Stimulated activated naive B cell treated with anti-CD40 and anti-IgM and Interleukin-4, amounts not matched to agents 10 μg/mL and 1 μg/mL and 100 μg/mL, for 72 hours (primary cell): ENCODE results near the gene BARX1.
A peak's percentile ranks its signal among the peaks of the same experiment; 100 is the strongest.

Experiments
- ATAC-seq, 2 donors: fragments of 150-1000 bp; cut with Tn5 transposase; replicated peaks; 2 replicates each; pipeline ENCODE4 v1.10.0; 2021; ENCODE audit warnings: moderate library complexity in 1 of 2
- DNase-seq: peaks from one replicate; pipeline ENCODE4 v3.0.0; 2021
- H3K27ac Mint-ChIP-seq: one replicate; pipeline ENCODE4 v1.8.0; 2022; ENCODE audit warnings: mild to moderate bottlenecking, mixed read lengths
- H3K27me3 Mint-ChIP-seq, 2 donors: one replicate each; pipeline ENCODE4 v1.8.0; 2022; ENCODE audit warnings: mixed read lengths in 2 of 2
- H3K36me3 Mint-ChIP-seq, 2 donors: one replicate each; pipeline ENCODE4 v1.8.0; 2022; ENCODE audit warnings: mixed read lengths in 2 of 2, mild to moderate bottlenecking in 1 of 2
- H3K4me1 Mint-ChIP-seq, 2 donors: one replicate each; pipeline ENCODE4 v1.8.0; 2022; ENCODE audit warnings: mixed read lengths in 2 of 2, mild to moderate bottlenecking in 1 of 2
- H3K4me3 Mint-ChIP-seq, 2 donors: one replicate each; pipeline ENCODE4 v1.8.0; 2022; ENCODE audit warnings: mild to moderate bottlenecking in 2 of 2, mixed read lengths in 2 of 2, moderate library complexity in 1 of 2
- H3K9me3 Mint-ChIP-seq, 2 donors: one replicate each; pipeline ENCODE4 v1.8.0; 2022; ENCODE audit warnings: mixed read lengths in 2 of 2, mild to moderate bottlenecking in 1 of 2

Gene BARX1

DNA sequence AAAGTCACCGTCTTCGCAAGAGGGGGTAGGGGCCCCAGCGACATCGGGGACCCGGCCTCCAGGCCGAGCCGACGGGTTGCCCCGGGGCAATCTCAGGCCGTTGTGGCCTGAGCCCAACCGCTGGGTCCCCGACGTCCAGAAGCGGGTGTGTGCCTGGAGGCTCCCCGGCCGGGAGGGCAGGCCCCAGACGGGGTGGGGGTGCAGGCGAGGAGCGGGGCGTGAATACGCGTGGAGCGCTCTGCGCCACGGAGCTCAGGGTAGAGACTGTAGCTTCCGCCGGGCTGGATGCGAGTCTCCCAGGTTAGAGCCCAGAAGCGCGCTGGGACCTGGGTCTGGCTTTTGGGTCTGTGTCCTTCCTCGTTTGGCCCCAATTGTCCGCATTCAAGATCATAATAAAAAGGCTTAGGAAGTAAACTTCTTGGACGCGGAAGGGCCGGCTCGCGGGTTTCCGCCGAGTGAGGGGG, 3.5 kb downstream of the BARX1 start:
- ATAC-seq (no peak), DNase-seq (no peak)

DNA sequence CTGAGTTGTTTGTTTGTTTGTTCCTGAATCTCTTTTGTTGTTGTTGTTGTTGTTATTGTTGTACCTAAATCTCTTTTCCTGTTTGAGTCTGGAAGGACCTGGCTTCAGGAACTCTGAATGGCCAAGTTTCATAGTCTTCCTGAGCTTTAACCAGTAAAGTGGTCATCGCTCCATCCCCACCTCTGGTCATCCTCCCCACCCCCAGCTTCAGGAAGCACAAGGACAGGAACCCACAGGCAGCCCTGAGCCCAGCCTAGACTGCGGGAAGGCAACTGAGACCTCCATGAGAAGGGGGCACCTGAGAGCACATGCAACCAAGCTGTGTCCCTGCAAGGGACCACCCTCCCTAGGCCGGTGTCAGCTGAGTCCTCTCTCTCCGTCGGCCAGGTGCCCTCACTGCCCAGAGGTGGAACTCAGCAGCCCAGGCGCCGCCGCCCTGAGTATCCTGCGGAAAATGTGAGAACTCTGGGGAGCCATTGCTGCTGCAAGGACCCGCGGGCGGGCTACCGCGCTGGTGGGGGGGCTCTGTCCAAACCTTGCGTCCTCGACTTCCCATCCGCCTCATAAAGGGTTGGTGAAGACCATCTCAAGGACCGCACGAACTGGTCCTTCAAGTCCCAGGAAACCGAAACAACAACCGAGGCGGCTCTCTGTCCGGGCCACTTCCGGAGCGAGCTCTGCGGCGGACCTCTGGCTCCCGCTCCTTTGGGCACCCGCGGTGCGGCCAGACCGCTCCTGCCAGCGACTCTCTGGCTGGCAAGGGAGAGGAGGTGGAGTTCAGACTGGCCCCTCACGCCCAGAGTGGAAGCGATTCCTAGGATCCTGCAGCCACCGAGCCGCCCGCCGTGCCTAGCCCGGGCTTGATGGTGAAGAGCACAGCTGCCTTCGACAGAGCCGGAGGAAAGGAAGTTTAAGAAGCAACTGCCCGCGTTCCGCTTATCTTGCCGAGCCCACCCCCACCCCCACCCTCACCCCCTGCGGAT, 4.2 kb downstream of the BARX1 start:
- peak overlapping the region; percentile 72 to 81 for H3K4me3 Mint-ChIP-seq
- H3K36me3 Mint-ChIP-seq, result peaks cover 9 to 10% of the 10 kb centered on the region in 2 donors
- no peak for DNase-seq
- peak in 1 of 2 donors; percentile 18 for ATAC-seq
- H3K9me3 Mint-ChIP-seq, result peaks cover 0 to 3% of the 10 kb centered on the region in 2 donors
- peaks cover 79 to 93% of the 10 kb centered on the region in 2 donors for H3K27me3 Mint-ChIP-seq
- peaks cover 46 to 71% of the 10 kb centered on the region in 2 donors for H3K4me1 Mint-ChIP-seq
- peak overlapping the region; percentile 77 for H3K27ac Mint-ChIP-seq

More for the DNA sequence above, 3.5 kb downstream of the BARX1 start:
- Mint-ChIP-seq H3K4me3 (peak overlapping the region; percentile 46 to 81), H3K36me3 (peaks cover 7 to 9% of the 10 kb centered on the region in 2 donors), H3K27me3 (peaks cover 77 to 92% of the 10 kb centered on the region in 2 donors), H3K4me1 (peaks cover 45 to 69% of the 10 kb centered on the region in 2 donors), H3K27ac (no peak overlapping the region), H3K9me3 (peaks cover 0 to 3% of the 10 kb centered on the region in 2 donors)

DNA sequence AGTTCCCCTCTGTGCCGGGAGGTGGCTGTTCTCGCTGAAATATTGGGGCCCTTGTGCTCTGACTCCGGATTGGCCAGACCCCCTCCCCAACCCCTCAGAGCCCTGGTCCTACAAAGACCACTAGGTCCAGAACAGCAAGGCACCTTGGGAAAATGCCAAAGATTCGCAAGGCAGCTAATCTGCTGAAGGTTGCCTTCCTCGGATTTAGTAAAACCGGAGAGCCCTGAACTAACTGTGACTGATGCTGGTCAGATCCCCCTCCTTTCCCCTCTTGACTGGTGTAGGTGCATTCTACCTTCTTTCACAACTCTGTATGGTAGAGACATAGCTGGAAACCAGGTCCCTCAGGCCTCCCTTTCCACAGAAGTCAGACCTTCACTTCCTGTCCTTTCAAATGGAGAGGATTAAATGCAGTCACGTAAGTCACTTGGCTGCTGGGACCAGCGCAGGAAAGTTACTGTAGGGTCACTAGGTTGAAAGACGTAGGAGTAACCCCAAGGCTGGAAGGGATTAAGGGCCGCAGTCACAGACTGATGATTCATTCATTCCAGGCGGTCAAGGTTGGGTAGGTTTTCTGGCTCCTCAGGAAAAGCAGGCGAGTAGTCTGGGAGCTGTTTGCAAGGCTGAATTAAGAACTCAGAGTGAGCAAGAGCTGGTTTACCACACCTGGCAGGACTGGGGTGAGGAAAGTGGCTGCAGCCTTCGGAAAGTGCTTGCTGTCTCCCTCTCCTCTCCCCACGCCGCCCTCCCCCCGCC, 5.3 kb downstream of the BARX1 start:
- H3K4me3 Mint-ChIP-seq, result no peak overlapping the region
- peaks cover 82 to 95% of the 10 kb centered on the region in 2 donors for H3K27me3 Mint-ChIP-seq
- H3K36me3 Mint-ChIP-seq, result peaks cover 9 to 10% of the 10 kb centered on the region in 2 donors
- peaks cover 50 to 74% of the 10 kb centered on the region in 2 donors for H3K4me1 Mint-ChIP-seq
- DNase-seq (no peak), ATAC-seq (no peak)
- no peak overlapping the region for H3K27ac Mint-ChIP-seq
- peaks cover 0 to 3% of the 10 kb centered on the region in 2 donors for H3K9me3 Mint-ChIP-seq

GRCh38 chr9:93949073-93949693, 6.0 kb downstream of the BARX1 start:
- DNase-seq (no peak), ATAC-seq (no peak)
- peaks cover 9 to 10% of the 10 kb centered on the region in 2 donors for H3K36me3 Mint-ChIP-seq
- H3K27ac Mint-ChIP-seq, result peak overlapping the region; percentile 42
- H3K9me3 Mint-ChIP-seq, result peaks cover 0 to 3% of the 10 kb centered on the region in 2 donors
- H3K27me3 Mint-ChIP-seq, result peaks cover 86 to 96% of the 10 kb centered on the region in 2 donors
- H3K4me3 Mint-ChIP-seq, result no peak overlapping the region
- H3K4me1 Mint-ChIP-seq, result peaks cover 48 to 75% of the 10 kb centered on the region in 2 donors

GRCh38 chr9:93948441-93949072, 6.6 kb downstream of the BARX1 start:
- Mint-ChIP-seq H3K27ac (peak overlapping the region; percentile 42), H3K4me1 (peaks cover 44 to 68% of the 10 kb centered on the region in 2 donors), H3K36me3 (peaks cover 4 to 6% of the 10 kb centered on the region in 2 donors), H3K4me3 (no peak overlapping the region), H3K27me3 (peaks cover 86 to 96% of the 10 kb centered on the region in 2 donors), H3K9me3 (peaks cover 0 to 3% of the 10 kb centered on the region in 2 donors)
- no peak for ATAC-seq
- DNase-seq, result no peak

DNA sequence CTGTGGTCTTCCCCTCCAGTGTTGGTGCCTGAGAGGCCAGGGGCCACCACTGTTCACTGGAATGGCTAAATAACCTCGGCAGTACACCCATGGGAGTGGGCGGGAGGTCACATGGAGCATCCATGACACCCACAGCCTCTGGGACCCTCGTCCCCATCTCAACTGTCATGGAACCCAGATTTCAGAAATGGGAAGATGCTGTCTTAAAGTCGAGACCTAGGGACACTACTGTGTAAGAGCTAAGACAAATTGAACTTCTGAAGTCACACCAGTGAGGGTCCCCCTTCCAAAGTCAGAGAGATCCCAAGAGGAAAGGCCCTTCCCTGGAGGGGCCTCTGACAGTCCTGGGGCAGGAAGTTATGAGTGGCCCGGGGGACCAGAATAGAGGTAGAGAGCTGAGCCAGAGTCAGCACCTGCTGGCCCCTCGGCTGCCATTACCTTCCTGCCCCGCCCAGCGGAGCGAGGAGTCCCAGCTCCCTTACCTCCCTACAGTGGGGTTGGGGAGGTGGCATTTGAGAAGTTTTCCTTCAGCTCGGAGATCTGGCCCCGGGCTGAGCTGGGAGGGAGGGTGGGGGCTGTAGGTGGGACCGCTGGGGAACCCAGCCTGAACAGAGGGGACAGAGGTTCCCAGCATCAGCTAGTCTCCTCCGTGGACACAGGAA, 7.6 kb downstream of the BARX1 start:
- ATAC-seq, result no peak
- Mint-ChIP-seq H3K9me3 (peaks cover 0 to 3% of the 10 kb centered on the region in 2 donors), H3K4me3 (no peak overlapping the region), H3K27me3 (peaks cover 88 to 96% of the 10 kb centered on the region in 2 donors), H3K36me3 (peaks cover 3 to 6% of the 10 kb centered on the region in 2 donors), H3K27ac (peak overlapping the region; percentile 3), H3K4me1 (peaks cover 34 to 58% of the 10 kb centered on the region in 2 donors)
- no peak for DNase-seq

DNA sequence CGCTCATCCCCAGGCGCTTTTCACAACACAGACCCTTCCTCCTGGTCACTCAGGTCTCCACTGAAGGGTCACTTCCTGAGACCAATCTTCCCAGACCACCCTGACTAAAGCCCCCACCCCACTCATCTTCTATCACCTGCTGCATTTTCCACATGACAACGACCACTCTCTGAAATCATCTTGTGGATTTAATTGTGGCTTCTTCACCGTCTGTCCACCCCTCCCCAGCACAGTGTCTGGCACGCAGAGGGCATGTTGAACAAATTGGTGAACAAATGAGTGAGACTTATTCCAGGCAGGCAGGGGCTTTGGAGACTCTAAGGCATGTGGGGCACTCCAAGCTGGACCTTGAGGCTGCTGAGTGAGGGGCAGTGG, 8.8 kb downstream of the BARX1 start:
- DNase-seq (no peak), ATAC-seq (no peak)
- Mint-ChIP-seq H3K36me3 (peaks cover 3 to 6% of the 10 kb centered on the region in 2 donors), H3K9me3 (peaks cover 0 to 3% of the 10 kb centered on the region in 2 donors), H3K27me3 (peaks cover 89 to 96% of the 10 kb centered on the region in 2 donors), H3K4me1 (peaks cover 30 to 46% of the 10 kb centered on the region in 2 donors), H3K4me3 (peak overlapping the region; percentile 64 to 72), H3K27ac (peak overlapping the region; percentile 16)

DNA sequence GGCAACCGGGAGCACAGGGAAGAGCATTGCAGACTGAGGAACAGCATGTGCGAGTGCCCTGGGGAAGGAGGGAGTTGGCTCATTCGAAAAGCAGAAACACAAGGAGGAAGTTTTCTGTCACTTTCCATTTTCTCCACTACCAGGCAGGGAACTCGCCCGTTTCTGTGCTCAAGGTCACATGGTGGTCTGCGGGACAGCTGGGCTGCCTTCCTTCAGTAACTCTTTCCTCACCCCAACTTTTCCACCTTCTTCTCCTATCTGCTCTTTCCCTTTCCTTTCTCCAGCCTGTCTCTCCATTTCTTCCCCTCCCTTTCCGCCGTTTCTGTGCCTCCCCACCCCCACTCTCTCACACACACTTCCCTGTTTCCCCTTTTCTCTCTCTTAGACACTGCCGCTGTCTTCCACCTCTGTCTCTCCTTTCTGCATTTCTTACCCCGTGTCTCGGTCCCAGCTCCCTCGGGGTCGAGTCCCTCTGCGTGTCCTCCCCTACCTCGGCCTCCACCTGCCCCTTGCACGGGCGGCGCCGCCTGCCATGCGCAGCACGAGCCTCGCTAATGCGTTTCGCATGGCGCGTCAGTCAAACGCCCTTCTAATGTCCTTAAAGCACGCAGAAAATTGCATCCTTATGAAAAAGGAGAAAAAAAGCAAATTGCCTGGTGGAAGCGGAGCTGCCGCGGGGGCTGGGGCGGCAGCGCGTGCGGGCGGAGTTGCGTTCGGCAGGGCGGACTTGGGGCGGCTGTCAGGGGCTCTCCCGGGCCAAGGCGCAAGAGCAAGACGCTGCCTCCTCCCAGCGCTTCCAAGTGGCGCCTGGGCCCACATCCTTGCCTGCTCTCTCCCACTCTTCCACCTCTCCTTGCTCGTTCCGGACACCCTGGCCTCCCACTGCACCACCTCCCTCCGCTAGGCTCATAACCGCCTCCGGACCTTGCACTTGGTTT, 9.5 kb downstream of the BARX1 start:
- no peak overlapping the region for H3K27ac Mint-ChIP-seq
- peaks cover 24 to 40% of the 10 kb centered on the region in 2 donors for H3K4me1 Mint-ChIP-seq
- peaks cover 3% of the 10 kb centered on the region in 2 donors for H3K9me3 Mint-ChIP-seq
- H3K27me3 Mint-ChIP-seq, result peaks cover 89 to 96% of the 10 kb centered on the region in 2 donors
- no peak for DNase-seq
- H3K4me3 Mint-ChIP-seq, result peak overlapping the region; percentile 72
- H3K36me3 Mint-ChIP-seq, result peaks cover 3 to 6% of the 10 kb centered on the region in 2 donors
- ATAC-seq, result peak in 1 of 2 donors; percentile 25

DNA sequence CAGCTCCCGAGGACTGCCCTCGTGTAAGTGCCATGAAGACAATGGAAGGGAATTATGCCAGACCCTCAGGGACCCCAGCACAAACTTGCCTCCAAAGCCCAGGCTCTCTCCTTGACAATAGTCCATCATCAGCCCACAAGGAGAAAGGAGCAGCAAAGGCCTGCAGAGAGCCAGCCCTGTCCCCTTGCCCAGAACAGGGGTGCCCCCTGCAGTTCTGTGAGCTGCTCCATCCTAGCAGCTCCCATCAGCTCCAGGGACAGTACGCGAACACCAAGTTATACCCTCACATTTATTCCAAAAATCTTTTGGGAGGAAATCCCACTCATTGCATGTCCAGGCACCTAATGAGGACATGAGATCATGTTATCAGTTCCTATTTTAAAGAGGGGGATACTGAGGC, 11.1 kb downstream of the BARX1 start:
- DNase-seq (no peak), ATAC-seq (no peak)
- peaks cover 15 to 26% of the 10 kb centered on the region in 2 donors for H3K4me1 Mint-ChIP-seq
- H3K36me3 Mint-ChIP-seq, result peaks cover 0 to 6% of the 10 kb centered on the region in 2 donors
- H3K27ac Mint-ChIP-seq, result no peak overlapping the region
- peaks cover 85 to 87% of the 10 kb centered on the region in 2 donors for H3K27me3 Mint-ChIP-seq
- H3K9me3 Mint-ChIP-seq, result peaks cover 3 to 4% of the 10 kb centered on the region in 2 donors
- H3K4me3 Mint-ChIP-seq, result no peak overlapping the region

DNA sequence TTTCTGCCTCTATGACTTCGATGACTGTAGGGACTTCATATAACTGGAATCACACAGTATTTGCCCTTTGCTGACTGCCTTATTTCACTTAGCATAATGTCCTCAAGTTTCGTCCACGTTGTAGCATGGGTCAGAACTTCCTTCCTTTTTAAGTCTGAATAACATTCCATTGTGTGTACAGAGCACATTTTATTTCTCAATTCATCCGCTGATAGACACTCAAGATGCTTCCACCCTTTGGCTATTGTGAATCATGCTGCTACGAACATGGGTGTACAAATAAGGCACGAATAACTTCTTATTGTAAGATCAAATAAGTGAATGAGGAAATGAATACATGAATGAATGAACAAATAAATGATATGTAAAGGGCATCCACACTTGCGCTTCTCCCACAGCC, 13.0 kb downstream of the BARX1 start:
- peaks cover 81 to 88% of the 10 kb centered on the region in 2 donors for H3K27me3 Mint-ChIP-seq
- DNase-seq (no peak), ATAC-seq (no peak)
- peaks cover 14 to 19% of the 10 kb centered on the region in 2 donors for H3K4me1 Mint-ChIP-seq
- H3K4me3 Mint-ChIP-seq, result no peak overlapping the region
- H3K36me3 Mint-ChIP-seq, result peaks cover 0 to 3% of the 10 kb centered on the region in 2 donors
- H3K27ac Mint-ChIP-seq, result no peak overlapping the region
- H3K9me3 Mint-ChIP-seq, result peaks cover 3 to 4% of the 10 kb centered on the region in 2 donors

GRCh38 chr9:93941493-93941892, 13.7 kb downstream of the BARX1 start:
- H3K4me1 Mint-ChIP-seq, result peaks cover 13 to 17% of the 10 kb centered on the region in 2 donors
- peaks cover 3 to 4% of the 10 kb centered on the region in 2 donors for H3K9me3 Mint-ChIP-seq
- ATAC-seq, result no peak
- H3K27me3 Mint-ChIP-seq, result peaks cover 81 to 86% of the 10 kb centered on the region in 2 donors
- H3K27ac Mint-ChIP-seq, result no peak overlapping the region
- no peak overlapping the region for H3K4me3 Mint-ChIP-seq
- no peak for DNase-seq
- H3K36me3 Mint-ChIP-seq, result peaks cover 0 to 3% of the 10 kb centered on the region in 2 donors

GRCh38 chr9:93940951-93941350, 14.2 kb downstream of the BARX1 start:
- ATAC-seq (no peak), DNase-seq (no peak)
- Mint-ChIP-seq H3K36me3 (no peaks in the 10 kb centered on the region), H3K4me1 (peaks cover 8 to 12% of the 10 kb centered on the region in 2 donors), H3K27ac (no peak overlapping the region), H3K4me3 (no peak overlapping the region), H3K9me3 (peaks cover 3 to 4% of the 10 kb centered on the region in 2 donors), H3K27me3 (peaks cover 80 to 83% of the 10 kb centered on the region in 2 donors)
